NCI-H2196 (cell line): Measurements from ENCODE around the gene ABI1.
"Not testable (repeated sequence)": the region's sequence is repeated elsewhere in the genome, so short reads cannot be mapped to it uniquely, and the experiment has no call there.

ENCODE experiments used
- DNase-seq: peaks from one replicate; lab custom pipeline; 2025; ENCODE audit not compliant: unreplicated experiment; lab: John Stamatoyannopoulos, UW

ABI1 gene

GRCh38 chr10:26860443-26861204 is at the start of gene ABI1:
TSS of gene ABI1 (minus strand) at chr10:26860958. CDS start at chr10:26860863, 95 bp downstream.
- peak; percentile 91 for DNase-seq

- no peak for DNase-seq
Observed at GRCh38 chr10:26909753-26910152, 49.0 kb upstream of the ABI1 start.

- DNase-seq: not testable (repeated sequence)
Observed at GRCh38 chr10:26905253-26905781, 44.6 kb upstream of the ABI1 start.

GRCh38 chr10:26903431-26904217 is 42.9 kb upstream of the ABI1 start:
- no peak for DNase-seq

GRCh38 chr10:26892306-26892923 is 31.7 kb upstream of the ABI1 start:
- DNase-seq: not testable (repeated sequence)

GRCh38 chr10:26890956-26891355 is 30.2 kb upstream of the ABI1 start:
- peak; percentile 63 for DNase-seq

- no peak for DNase-seq
Observed at GRCh38 chr10:26887611-26888215, 27.0 kb upstream of the ABI1 start.

GRCh38 chr10:26881600-26882331 is 21.0 kb upstream of the ABI1 start:
- DNase-seq: peak; percentile 24

- peak; percentile 4 for DNase-seq
Observed at GRCh38 chr10:26879744-26880143, 19.0 kb upstream of the ABI1 start.

- no peak for DNase-seq
Observed at GRCh38 chr10:26870766-26871165, 10.0 kb upstream of the ABI1 start.

- DNase-seq: no peak
Observed at GRCh38 chr10:26869528-26869927, 8.8 kb upstream of the ABI1 start.

- DNase-seq: no peak
Observed at GRCh38 chr10:26863351-26864076, 2.8 kb upstream of the ABI1 start.

GRCh38 chr10:26861205-26861998 is 644 bp upstream of the ABI1 start:
- DNase-seq: no peak

GRCh38 chr10:26860102-26860442 is 686 bp downstream of the ABI1 start:
- no peak for DNase-seq

GRCh38 chr10:26859241-26860101 is 1.3 kb downstream of the ABI1 start:
- no peak for DNase-seq

- DNase-seq: no peak
Observed at GRCh38 chr10:26858707-26859034, 2.1 kb downstream of the ABI1 start.

- DNase-seq: no peak
Observed at GRCh38 chr10:26857991-26858706, 2.6 kb downstream of the ABI1 start.

- DNase-seq: not testable (repeated sequence)
Observed at GRCh38 chr10:26857553-26857952, 3.2 kb downstream of the ABI1 start.
